Ishikawa (cell line): Measurements from ENCODE around the gene ARID3A.

Experiments
- CEBPB ChIP-seq: IDR thresholded peaks from 2 replicates; pipeline ENCODE4 v1.6.1; 2012
- FOXM1 ChIP-seq: IDR thresholded peaks from 2 replicates; pipeline ENCODE4 v1.6.1; 2012; ENCODE audit warnings: low read depth, borderline replicate concordance
- MAX ChIP-seq: IDR thresholded peaks from 2 replicates; pipeline ENCODE4 v1.6.1; 2012
- NFIC ChIP-seq: IDR thresholded peaks from 2 replicates; pipeline ENCODE4 v1.6.1; 2012
- REST ChIP-seq: IDR thresholded peaks from 2 replicates; pipeline ENCODE4 v1.6.1; 2012; ENCODE audit warnings: low read depth, mild to moderate bottlenecking
- TAF1 ChIP-seq: IDR thresholded peaks from 2 replicates; pipeline ENCODE4 v1.6.1; 2012; ENCODE audit warnings: low read depth, mild to moderate bottlenecking

DNA sequence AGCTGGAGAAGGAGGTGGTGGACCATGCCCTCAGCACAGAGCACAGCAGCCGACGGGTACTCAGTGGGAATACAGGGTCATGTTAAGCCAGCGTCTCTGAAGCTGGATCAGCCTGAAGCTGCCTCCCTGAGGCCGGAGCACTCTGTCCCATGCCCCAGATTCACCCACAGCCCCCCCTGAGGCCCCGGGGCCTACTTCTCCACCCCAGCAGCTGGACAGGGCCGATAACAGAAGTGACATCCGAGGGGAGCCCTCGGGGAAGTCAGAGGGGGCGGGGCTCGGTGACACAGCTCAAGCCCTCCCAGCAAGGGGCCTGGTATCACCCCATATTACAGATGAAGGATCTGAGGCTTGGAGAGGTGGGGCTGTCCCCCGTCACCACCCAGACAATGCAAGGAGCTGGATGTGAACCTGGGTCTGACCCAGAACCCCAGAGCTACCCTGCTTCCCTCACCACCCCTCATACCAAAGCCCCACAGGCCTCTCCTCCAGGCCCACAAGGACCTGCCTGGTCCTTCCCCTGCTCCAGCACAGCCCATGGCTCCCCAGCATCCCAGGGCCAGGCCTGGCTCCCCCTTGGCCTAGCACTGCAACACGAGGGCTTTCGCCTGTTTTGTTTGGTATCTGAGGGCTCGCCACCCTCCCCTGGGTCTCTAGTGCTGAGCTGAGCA is 18.5 kb upstream of the ARID3A start:
- TF ChIP-seq CEBPB (no peak), REST (no peak), NFIC (no peak), FOXM1 (no peak), MAX (no peak), TAF1 (no peak)
